SU-DHL-6 (cell line): ENCODE data around the gene GFER.
A peak's percentile ranks its signal among the peaks of the same experiment; 100 is the strongest.

ENCODE experiments used
- H2AFZ ChIP-seq: fragments of 200-600 bp; sonication (generic); 2 replicates; pipeline ENCODE4 v1.6.1; 2014; ENCODE audit warnings: low read depth, mild to moderate bottlenecking, moderate library complexity, mixed read lengths, antibody characterized with exemption, low read length; ENCODE audit not compliant: severe bottlenecking
- H3F3A ChIP-seq: fragments of 200-600 bp; shearing (Covaris generic); 2 replicates; pipeline ENCODE4 v1.6.0; 2016; ENCODE audit warnings: antibody characterized with exemption, mild to moderate bottlenecking; ENCODE audit not compliant: insufficient read depth
- H3K27ac ChIP-seq: fragments of 200-600 bp; sonication (generic); 2 replicates; pipeline ENCODE4 v1.5.1; 2016; ENCODE audit warnings: low read depth, mild to moderate bottlenecking, low read length, moderate library complexity, mixed read lengths
- H3K27me3 ChIP-seq: fragments of 200-600 bp; sonication (generic), shearing (Covaris generic); 2 replicates; pipeline ENCODE4 v1.6.0; 2014; ENCODE audit warnings: mild to moderate bottlenecking, low read length
- H3K36me3 ChIP-seq: fragments of 200-600 bp; sonication (generic); 2 replicates; pipeline ENCODE4 v1.6.1; 2014; ENCODE audit warnings: mild to moderate bottlenecking, low read length, mixed read lengths
- H3K4me2 ChIP-seq: fragments of 300-600, 200-600 bp; shearing (Covaris generic), sonication (generic); 2 replicates; pipeline ENCODE4 v1.6.0; 2014; ENCODE audit warnings: low read length, low read depth, mild to moderate bottlenecking; ENCODE audit not compliant: poor library complexity, severe bottlenecking
- H3K4me3 ChIP-seq: fragments of 200-600 bp; sonication (generic); 2 replicates; pipeline ENCODE4 v1.5.1; 2014; ENCODE audit warnings: antibody characterized with exemption, low read length, mild to moderate bottlenecking, mixed read lengths; ENCODE audit not compliant: insufficient read depth, poor library complexity, severe bottlenecking
- H3K79me2 ChIP-seq: fragments of 200-600 bp; sonication (generic); 2 replicates; pipeline ENCODE4 v1.6.1; 2014; ENCODE audit warnings: mild to moderate bottlenecking, low read length, moderate library complexity; ENCODE audit not compliant: insufficient read depth
- H3K9ac ChIP-seq: fragments of 200-600 bp; sonication (generic); 2 replicates; pipeline ENCODE4 v1.7.0; 2014; ENCODE audit warnings: mild to moderate bottlenecking, low read length
- H3K9me2 ChIP-seq: fragments of 200-600 bp; sonication (generic); replicated peaks from 2 replicates; pipeline ENCODE4 v1.6.1; 2014; ENCODE audit warnings: low read length; ENCODE audit not compliant: insufficient read depth
- H3K9me3 ChIP-seq: fragments of 200-600 bp; sonication (generic); 2 replicates; pipeline ENCODE4 v1.6.1; 2014; ENCODE audit warnings: low read length, mixed read lengths; ENCODE audit not compliant: insufficient read depth
- H4K20me1 ChIP-seq: fragments of 200-600 bp; sonication (generic); 2 replicates; pipeline ENCODE4 v1.6.1; 2014; ENCODE audit warnings: low read depth, mild to moderate bottlenecking, antibody characterized with exemption, low read length, moderate library complexity, mixed read lengths
- CTCF ChIP-seq: fragments of 200-600 bp; sonication (generic); IDR thresholded peaks from one replicate; pipeline ENCODE4 v1.5.1; 2017; ENCODE audit warnings: antibody characterized with exemption, mild to moderate bottlenecking, low read length, moderate library complexity; ENCODE audit not compliant: insufficient read depth, poor library complexity, severe bottlenecking
- EZH2phosphoT487 ChIP-seq: fragments of 200-600 bp; sonication (generic), shearing (Covaris generic); conservative IDR thresholded peaks from 2 replicates; pipeline ENCODE4 v1.6.1; 2018; ENCODE audit warnings: mild to moderate bottlenecking, antibody characterized with exemption, low read length, moderate library complexity, mixed read lengths

Gene GFER

DNA sequence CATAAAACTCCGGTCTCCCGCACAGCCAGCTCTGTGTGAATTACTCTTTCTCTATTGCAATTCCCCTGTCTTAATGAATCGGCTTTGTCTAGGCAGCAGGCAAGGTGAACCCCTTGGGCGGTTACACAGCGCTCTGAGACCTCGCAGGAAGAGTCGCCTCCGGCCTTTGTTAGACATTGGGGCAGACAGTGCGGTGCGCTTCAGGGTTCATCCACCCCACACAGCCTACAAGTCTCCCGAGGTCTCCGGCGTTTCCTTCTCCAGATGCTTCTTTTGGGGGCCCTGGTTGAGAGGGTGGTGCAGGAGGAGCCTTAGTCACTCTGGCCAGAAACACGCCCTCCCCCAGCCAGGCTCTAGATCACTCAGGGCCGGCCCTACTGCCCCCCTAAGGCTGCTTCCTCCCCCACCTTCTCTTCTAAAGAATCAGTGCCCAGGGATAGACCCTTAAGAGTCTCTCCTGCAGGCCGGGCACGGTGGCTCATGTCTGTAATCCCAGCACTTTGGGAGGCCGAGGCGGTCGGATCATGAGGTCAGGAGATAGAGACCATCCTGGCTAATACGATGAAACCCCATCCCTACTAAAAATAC is 39.3 kb upstream of the GFER start:
- no peak overlapping the region for H3K27ac ChIP-seq

GRCh38 chr16:1945559-1946391 is 38.2 kb upstream of the GFER start:
- H3K27ac ChIP-seq: no peak overlapping the region
- TF ChIP-seq EZH2phosphoT487 (no peak), CTCF (no peak)
- H3F3A ChIP-seq: no peaks in the 10 kb centered on the region
- H3K9me2 ChIP-seq: no peaks in the 10 kb centered on the region
- no peaks in the 10 kb centered on the region for H4K20me1 ChIP-seq
- H3K4me3 ChIP-seq: no peak overlapping the region
- H2AFZ ChIP-seq: no peak overlapping the region
- no peaks in the 10 kb centered on the region for H3K79me2 ChIP-seq
- H3K9me3 ChIP-seq: no peaks in the 10 kb centered on the region
- H3K9ac ChIP-seq: no peak overlapping the region
- H3K27me3 ChIP-seq: no peaks in the 10 kb centered on the region
- no peak overlapping the region for H3K4me2 ChIP-seq
- H3K36me3 ChIP-seq: no peaks in the 10 kb centered on the region

More for the DNA sequence above, 39.3 kb upstream of the GFER start:
- Histone ChIP-seq H4K20me1 (no peaks in the 10 kb centered on the region), H3K9me3 (no peaks in the 10 kb centered on the region), H3F3A (no peaks in the 10 kb centered on the region), H3K79me2 (no peaks in the 10 kb centered on the region), H3K4me2 (no peak overlapping the region), H2AFZ (no peak overlapping the region), H3K36me3 (no peaks in the 10 kb centered on the region), H3K27me3 (no peaks in the 10 kb centered on the region), H3K9ac (no peak overlapping the region), H3K4me3 (no peak overlapping the region), H3K9me2 (no peaks in the 10 kb centered on the region)
- TF ChIP-seq EZH2phosphoT487: no peak
- TF ChIP-seq CTCF: no peak

GRCh38 chr16:1946495-1947368 is 37.3 kb upstream of the GFER start:
- H2AFZ ChIP-seq: no peak overlapping the region
- no peaks in the 10 kb centered on the region for H4K20me1 ChIP-seq
- no peaks in the 10 kb centered on the region for H3K36me3 ChIP-seq
- H3K4me2 ChIP-seq: no peak overlapping the region
- no peaks in the 10 kb centered on the region for H3K79me2 ChIP-seq
- H3K4me3 ChIP-seq: no peak overlapping the region
- TF ChIP-seq CTCF (peak; percentile 10), EZH2phosphoT487 (no peak)
- no peaks in the 10 kb centered on the region for H3K9me2 ChIP-seq
- no peak overlapping the region for H3K9ac ChIP-seq
- H3K27ac ChIP-seq: no peak overlapping the region
- H3F3A ChIP-seq: no peaks in the 10 kb centered on the region
- H3K27me3 ChIP-seq: no peaks in the 10 kb centered on the region
- H3K9me3 ChIP-seq: no peaks in the 10 kb centered on the region
